AG09319 (cell line): Measurements from ENCODE around the gene EIF4E1B.

Source experiments
- DNase-seq: peaks from one replicate; pipeline ENCODE4 v3.0.0-alpha.2; 2010; ENCODE audit warnings: low read depth; ENCODE audit errors: extremely low read depth
- TF ChIP-seq, protein P1 (sequence below): IDR thresholded peaks from 2 replicates; pipeline ENCODE4 v1.5.1; 2011; ENCODE audit warnings: low read depth, mild to moderate bottlenecking, inconsistent platforms, low read length, moderate library complexity

EIF4E1B gene

DNA sequence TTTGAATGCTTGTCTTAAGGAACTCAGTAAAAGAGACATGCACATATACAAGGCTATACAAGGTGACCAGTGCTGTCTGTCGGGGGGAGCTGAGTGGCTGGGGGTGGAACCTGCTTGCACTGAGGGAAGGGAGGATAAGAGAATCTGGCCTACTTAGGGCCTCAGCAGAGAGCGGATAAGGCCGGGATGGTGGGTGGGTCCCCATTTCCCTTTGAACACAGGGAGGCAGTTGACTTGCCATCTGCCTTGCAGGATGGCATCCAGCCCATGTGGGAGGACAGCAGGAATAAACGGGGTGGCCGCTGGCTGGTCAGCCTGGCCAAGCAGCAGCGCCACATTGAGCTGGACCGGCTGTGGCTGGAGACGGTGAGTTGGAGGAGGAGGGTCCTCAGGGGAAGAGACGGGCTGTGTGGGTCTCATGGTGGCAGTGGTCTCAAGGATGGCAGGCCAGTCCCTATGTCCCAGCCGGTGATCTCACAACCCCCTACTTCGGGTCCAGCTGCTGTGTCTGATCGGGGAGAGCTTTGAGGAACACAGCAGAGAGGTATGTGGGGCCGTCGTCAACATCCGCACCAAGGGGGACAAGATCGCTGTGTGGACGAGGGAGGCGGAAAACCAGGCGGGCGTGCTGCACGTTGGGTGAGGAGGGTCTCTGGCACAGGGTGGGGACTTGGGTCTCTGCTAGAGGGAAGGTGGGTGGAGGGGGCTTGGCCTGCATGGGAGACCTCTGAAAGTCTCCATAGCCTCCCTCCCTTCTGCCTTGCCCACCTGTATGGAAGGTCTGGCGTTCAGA lies 14.6 kb downstream of the EIF4E1B start:
- DNase-seq = no peak
- TF ChIP-seq, protein P1, sequence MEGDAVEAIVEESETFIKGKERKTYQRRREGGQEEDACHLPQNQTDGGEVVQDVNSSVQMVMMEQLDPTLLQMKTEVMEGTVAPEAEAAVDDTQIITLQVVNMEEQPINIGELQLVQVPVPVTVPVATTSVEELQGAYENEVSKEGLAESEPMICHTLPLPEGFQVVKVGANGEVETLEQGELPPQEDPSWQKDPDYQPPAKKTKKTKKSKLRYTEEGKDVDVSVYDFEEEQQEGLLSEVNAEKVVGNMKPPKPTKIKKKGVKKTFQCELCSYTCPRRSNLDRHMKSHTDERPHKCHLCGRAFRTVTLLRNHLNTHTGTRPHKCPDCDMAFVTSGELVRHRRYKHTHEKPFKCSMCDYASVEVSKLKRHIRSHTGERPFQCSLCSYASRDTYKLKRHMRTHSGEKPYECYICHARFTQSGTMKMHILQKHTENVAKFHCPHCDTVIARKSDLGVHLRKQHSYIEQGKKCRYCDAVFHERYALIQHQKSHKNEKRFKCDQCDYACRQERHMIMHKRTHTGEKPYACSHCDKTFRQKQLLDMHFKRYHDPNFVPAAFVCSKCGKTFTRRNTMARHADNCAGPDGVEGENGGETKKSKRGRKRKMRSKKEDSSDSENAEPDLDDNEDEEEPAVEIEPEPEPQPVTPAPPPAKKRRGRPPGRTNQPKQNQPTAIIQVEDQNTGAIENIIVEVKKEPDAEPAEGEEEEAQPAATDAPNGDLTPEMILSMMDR = no peak

DNA sequence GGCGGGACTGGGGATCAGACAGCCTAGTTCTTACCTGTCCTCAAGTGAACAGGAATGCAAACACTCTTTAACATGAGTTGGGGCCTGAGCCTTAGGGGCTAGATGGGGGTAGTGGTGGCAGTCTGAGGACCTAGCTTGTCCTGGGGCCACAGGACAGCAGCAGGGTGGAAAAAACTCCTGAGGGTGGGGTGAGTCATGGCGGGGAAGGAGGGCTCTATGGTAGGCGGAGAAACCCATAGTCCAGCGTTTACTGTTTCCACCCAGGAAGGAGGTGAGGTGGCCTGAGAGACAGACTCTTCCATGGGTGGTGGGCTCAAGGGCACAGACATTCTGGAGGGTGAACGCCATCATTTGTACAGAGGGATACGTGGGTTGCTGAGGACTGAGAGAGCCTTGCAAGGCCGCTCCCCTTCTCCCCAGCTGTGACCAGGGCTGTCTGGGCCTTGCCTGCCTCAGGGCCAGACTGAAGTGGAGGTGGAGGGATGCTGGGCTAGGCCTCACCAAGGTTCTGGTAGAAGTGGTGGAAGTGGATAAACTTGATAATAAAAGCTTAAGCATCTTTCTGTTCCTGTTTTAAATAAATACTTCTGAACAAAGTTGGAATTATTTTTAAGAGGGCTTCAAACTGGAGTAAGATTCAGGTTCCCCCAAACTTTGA lies 15.7 kb downstream of the EIF4E1B start:
- DNase-seq = no peak
- TF ChIP-seq, protein P1 = no peak

DNA sequence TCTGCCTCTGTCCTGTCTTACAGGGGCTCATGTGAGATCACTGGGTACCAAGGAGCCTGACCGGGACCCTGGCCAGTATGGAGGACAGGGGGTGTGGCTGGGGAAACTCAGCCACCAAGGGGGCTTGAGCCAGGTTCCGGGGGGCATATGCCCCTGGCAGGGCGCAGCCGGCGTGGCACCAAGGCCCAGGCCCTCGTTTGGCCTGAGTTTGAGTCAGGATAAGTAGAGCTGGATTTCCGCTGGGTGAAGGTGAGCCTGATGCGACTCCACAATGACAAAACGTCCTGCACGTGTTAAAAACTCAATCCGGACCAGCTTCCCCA lies 16.2 kb downstream of the EIF4E1B start:
- TF ChIP-seq, protein P1 = no peak
- no peak for DNase-seq

DNA sequence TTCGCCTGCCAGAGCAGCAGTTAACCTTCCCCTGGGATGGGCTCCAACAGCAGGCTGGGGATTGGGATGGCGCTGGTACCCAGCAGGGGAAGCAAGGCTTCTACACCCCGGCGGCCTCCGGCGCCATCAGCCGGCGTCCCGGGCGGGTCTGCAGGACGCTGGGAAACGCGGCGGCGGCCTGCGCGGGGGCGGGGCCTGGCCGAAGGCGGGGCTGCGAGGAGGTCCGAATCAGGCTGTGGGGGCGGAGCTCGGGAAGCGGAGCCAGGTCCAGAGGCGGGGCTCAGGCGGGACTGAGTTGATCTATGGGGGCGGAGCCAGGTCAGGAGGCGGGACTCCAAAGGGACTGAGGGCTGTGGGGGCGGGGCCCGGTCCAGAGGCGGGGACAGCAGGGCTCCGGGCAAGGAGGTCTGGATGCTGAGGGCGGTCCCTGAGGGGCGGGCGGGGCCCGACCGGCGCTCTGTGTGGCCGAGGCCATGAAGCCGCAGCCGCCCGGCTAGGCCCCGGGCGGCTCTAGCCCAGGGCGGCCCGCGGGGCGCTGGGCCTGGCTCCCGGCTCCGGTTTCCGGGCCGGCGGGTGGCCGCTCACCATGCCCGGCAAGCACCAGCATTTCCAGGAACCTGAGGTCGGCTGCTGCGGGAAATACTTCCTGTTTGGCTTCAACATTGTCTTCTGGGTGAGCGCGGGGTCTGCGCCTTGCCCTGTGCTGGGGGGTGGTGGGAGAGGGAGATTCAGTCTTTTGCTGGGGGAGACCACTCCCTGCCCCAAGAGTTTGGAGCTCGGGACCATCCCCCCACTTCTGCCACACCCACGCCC lies 16.8 kb downstream of the EIF4E1B start, which contains the start of gene TSPAN17:
Gene TSPAN17, plus strand, starts transcription at position 455 of the 813 bp plus-strand sequence. Its CDS starts 132 bp downstream, at position 587.
- peak; percentile 97 for DNase-seq
- TF ChIP-seq, protein P1 = peak; percentile 34

DNA sequence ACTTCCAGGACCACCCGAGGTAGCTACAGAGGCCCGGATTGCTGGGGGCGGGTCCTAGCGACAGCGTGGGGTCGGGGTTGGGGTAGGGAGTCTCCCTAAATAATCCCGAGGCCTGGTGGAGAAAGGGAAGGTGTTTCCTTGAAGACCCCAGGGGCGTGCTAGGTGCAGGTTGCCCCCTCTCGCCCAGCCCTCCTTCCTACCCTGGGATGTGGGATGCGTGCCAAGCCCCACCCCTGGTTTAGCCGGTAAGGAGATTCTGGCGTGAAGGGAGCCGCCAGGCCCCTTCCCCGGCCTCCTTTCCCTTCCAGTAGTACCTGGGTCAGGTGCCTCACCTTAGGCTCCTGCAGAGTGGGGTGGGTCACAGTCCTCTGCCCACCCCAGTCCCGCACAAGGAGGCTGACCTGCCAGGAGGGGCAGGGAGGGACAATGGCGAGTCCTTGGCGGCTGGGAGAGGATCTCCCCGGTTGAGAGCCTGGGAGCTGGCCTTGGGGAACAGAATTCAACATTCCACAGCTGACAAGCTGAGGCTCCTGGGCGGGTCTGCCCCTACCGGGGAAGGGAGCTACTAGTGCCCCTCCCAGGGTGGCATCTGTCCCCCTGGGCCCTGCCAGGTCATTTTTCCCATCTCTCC lies 17.5 kb downstream of the EIF4E1B start:
- TF ChIP-seq, protein P1 = no peak
- no peak for DNase-seq

DNA sequence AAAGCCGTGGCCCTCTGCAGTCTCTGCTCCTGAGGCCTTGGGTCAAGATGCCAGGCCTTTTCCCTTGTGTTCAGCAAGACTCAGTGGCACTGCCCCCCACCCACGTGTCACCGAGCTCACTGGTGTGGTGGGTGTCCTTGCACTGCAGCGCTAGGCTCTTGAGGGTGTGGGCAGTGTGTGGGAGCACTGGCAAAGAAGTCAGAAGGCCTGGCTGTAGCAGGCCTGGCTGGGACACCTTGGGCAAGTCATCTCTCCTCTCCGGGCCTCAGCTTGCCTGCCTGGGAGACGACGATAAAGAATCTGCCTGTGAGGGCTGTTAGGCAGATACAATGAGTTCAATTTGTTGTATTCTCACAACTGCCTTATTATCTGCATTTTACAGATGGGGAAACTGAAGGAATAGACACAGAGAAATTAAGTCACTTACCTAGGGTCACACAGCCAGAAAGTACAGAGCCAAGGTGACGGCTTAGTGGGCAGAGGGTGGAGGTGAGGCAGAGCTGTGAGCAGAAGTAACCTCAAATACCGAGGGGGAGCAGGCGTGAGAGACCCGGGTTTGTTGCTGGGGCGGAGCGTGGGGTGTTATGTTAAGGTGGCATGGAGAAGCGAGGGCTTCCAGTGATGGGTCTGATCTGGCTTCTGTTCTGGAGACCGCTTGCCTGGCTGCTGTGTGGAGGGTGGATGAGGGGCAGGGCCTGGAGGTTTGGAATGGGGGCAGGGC lies 18.2 kb downstream of the EIF4E1B start:
- DNase-seq = no peak
- TF ChIP-seq, protein P1 = no peak
